Measurements from ENCODE around the gene EIF1AD. TPM values are rescaled to one million over a fixed set of nuclear protein-coding genes. Genes with fewer than 3 reads are reported as not detected.
A peak's percentile ranks its signal among the peaks of the same experiment; 100 is the strongest.
"Not testable (repeated sequence)": the region's sequence is repeated elsewhere in the genome, so short reads cannot be mapped to it uniquely, and the experiment has no call there.

EIF1AD gene
- total and polyA plus RNA-seq, 4 donors, result 8.4 to 35.0 (median 22.5) TPM

DNA sequence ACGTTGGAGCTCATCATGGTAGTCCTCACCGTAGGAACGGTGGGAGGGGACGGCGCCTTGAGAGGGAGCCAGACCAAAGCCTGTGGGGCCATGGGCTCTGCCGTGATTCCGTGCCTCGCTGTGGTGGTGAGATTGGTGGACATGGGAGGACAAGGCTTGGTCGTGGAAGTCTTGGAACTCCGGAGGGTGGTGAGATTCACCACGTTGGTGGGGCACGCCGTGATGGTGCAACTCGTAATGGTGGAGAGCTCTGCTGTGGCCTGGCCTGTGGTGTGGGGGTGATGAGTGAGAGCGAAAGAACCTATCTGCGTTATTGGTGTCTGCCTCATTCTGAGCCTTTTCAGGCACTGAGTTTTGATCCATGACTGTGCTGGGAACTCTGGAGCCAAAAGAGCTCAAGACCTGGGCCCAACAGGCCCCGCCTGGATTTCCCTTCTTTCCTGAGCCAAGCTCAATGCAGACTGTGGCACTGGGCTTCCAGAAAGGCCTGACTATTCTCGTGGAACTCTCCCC lies 24.1 kb upstream of the EIF1AD start, which contains the start of gene CATSPER1:
Gene CATSPER1, minus strand, starts transcription at position 463 of the 513 bp plus-strand sequence. Its CDS starts 100 bp downstream, at position 363.
- H3K36me3 ChIP-seq (ENCODE audit: control insufficient read depth in 1 of 2, insufficient read depth in 2 of 2, low read length in 1 of 2), result no peaks in the 10 kb centered on the region
- ATAC-seq (ENCODE audit: low FRiP score) (no peak), DNase-seq (no peak)
- H3K27ac ChIP-seq (ENCODE audit: low read depth in 1 of 2, low read length in 2 of 2), result no peak within 1 kb of the TSS
- no peak within 1 kb of the TSS for H3K4me3 ChIP-seq (ENCODE audit: low read length in 2 of 2)
- no peaks in the 10 kb centered on the region for H3K27me3 ChIP-seq (ENCODE audit: control insufficient read depth in 1 of 2, insufficient read depth in 2 of 2, low read length in 1 of 2)
- H3K4me1 ChIP-seq (ENCODE audit: control insufficient read depth in 1 of 2, insufficient read depth in 2 of 2, low read length in 2 of 2), result no peaks in the 10 kb centered on the region
- no peaks in the 10 kb centered on the region for H3K9me3 ChIP-seq (ENCODE audit: control insufficient read depth, low read length)
- intact Hi-C loops (cut with DNase I), result loop anchor here in 1 of 2 donors (10.0 kb wide), 1 partner anchor 141 kb away; the partner anchor contains the start of gene FIBP
- WGBS, 2 donors, result 86 to 87% methylated on average over 18 of the region's 18 CpGs

DNA sequence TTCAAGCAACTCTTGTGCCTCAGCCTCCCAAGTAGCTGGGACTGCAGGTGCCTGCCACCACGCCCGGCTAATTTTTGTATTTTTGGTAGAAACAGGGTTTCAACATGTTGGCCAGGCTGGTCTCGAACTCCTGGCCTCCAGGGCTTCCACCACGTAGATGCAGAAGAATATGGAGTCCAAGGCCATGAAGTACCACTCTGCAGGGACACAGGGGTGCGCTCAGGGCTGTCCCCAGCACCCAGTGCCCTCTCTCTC lies 21.2 kb upstream of the EIF1AD start:
- intact Hi-C loops (cut with DNase I), result loop anchor here (5.0 to 10.0 kb wide), 2 partner anchors 36 to 138 kb away; partner anchors contain the start of gene FIBP (in 1 of the 2)

DNA sequence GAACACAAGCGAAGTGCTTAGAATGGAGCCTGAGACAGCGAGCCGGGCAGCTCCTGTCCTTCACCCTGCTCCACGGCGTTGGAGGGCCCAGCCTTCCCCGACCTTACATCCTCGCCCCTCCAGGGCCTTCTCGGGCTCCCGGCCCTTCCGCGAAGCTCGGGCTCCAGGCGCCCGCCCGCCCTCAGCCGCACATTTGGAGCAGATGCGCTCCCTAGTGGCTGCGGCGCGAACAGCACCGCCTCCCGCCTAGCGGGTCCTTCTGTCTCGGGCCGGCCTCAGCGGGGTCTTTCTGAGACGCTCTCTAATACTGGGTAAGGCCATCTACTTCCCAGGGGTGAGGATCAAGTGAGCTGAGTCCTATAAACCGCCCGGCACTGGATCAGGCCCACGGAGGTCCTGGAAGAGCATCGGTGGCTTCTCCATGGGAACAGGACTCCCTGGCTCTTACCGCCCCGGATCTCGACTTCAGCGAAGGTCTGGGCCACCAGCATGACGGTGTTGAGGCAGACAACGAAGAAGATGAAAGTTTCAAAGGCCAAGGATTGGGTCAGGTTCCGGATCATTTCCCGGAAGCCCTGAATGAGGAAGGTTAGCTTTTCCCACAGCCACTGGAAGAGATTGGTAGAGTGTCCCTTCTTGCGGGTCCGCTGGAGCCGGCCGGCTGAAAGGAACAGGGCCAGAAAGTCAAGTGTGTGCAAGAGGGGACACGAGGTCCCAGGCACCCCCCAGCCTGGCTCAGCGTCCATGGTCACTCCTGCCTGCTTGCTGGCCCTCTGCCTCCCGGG lies 20.6 kb upstream of the EIF1AD start:
- Histone ChIP-seq H3K4me3 (ENCODE audit: low read length in 2 of 2) (no peak overlapping the region), H3K9me3 (ENCODE audit: control insufficient read depth, low read length) (no peaks in the 10 kb centered on the region), H3K27ac (ENCODE audit: low read depth in 1 of 2, low read length in 2 of 2) (no peak overlapping the region), H3K36me3 (ENCODE audit: control insufficient read depth in 1 of 2, insufficient read depth in 2 of 2, low read length in 1 of 2) (no peaks in the 10 kb centered on the region), H3K4me1 (ENCODE audit: control insufficient read depth in 1 of 2, insufficient read depth in 2 of 2, low read length in 2 of 2) (no peaks in the 10 kb centered on the region), H3K27me3 (ENCODE audit: control insufficient read depth in 1 of 2, insufficient read depth in 2 of 2, low read length in 1 of 2) (no peaks in the 10 kb centered on the region)
- 13 to 16% methylated on average over 46 of the region's 46 CpGs for WGBS, 2 donors
- intact Hi-C loops (cut with DNase I), result loop anchor here (1.0 to 10.0 kb wide), 3 partner anchors 33 to 138 kb away; partner anchors contain the start of gene FIBP (in 1 of the 2)
- ATAC-seq (ENCODE audit: low FRiP score) (peak; percentile 90), DNase-seq (peak; percentile 83 to 94)

More for the DNA sequence above, 21.2 kb upstream of the EIF1AD start:
- H3K9me3 ChIP-seq (ENCODE audit: control insufficient read depth, low read length); H3K27ac ChIP-seq (ENCODE audit: low read depth in 1 of 2, low read length in 2 of 2); H3K4me1 ChIP-seq (ENCODE audit: control insufficient read depth in 1 of 2, insufficient read depth in 2 of 2, low read length in 2 of 2); H3K27me3 ChIP-seq (ENCODE audit: control insufficient read depth in 1 of 2, insufficient read depth in 2 of 2, low read length in 1 of 2); H3K4me3 ChIP-seq (ENCODE audit: low read length in 2 of 2); H3K36me3 ChIP-seq (ENCODE audit: control insufficient read depth in 1 of 2, insufficient read depth in 2 of 2, low read length in 1 of 2); ATAC-seq (ENCODE audit: low FRiP score); DNase-seq: not testable (repeated sequence)
- WGBS, 2 donors, result 71 to 78% methylated on average over 5 of the region's 5 CpGs

- Histone ChIP-seq H3K27me3 (ENCODE audit: control insufficient read depth in 1 of 2, insufficient read depth in 2 of 2, low read length in 1 of 2) (no peaks in the 10 kb centered on the region), H3K4me3 (ENCODE audit: low read length in 2 of 2) (no peak overlapping the region), H3K27ac (ENCODE audit: low read depth in 1 of 2, low read length in 2 of 2) (peak overlapping the region in 1 of 2 donors; percentile 9), H3K36me3 (ENCODE audit: control insufficient read depth in 1 of 2, insufficient read depth in 2 of 2, low read length in 1 of 2) (no peaks in the 10 kb centered on the region), H3K4me1 (ENCODE audit: control insufficient read depth in 1 of 2, insufficient read depth in 2 of 2, low read length in 2 of 2) (no peaks in the 10 kb centered on the region), H3K9me3 (ENCODE audit: control insufficient read depth, low read length) (no peaks in the 10 kb centered on the region)
- intact Hi-C loops (cut with DNase I), result loop anchor here (2.0 to 10.0 kb wide), 3 partner anchors 18 to 136 kb away; partner anchors contain the start of genes BANF1 (in 1 of the 2), EIF1AD (in 1 of the 2) and FIBP (in 1 of the 2)
- ATAC-seq (ENCODE audit: low FRiP score) (no peak), DNase-seq (peak; percentile 87 to 88)
- 76 to 77% methylated on average over 25 of the region's 25 CpGs for WGBS, 2 donors
Observed at GRCh38 chr11:66020618-66021357, 18.8 kb upstream of the EIF1AD start.

DNA sequence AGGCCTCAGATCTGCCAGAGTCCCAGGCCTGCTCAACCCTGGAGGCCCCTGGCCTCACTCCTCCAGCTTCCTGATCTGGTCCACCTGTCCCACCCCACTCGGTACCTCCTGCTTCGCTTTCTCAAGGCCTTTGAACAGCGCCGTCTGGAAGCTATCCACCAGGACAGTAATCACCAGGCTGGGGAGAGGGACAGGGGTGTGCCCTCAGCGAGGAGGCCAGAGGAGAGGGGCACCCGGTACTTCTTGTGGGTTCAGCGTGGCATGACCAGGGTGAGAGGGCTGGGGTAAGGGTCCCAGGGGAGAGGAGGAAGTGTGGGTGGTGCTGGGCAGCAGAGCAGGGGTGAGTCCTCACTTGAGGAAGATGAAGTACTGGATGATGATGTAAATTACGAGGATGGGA lies 18.3 kb upstream of the EIF1AD start:
- no peaks in the 10 kb centered on the region for H3K36me3 ChIP-seq (ENCODE audit: control insufficient read depth in 1 of 2, insufficient read depth in 2 of 2, low read length in 1 of 2)
- WGBS, 2 donors, result 73 to 79% methylated on average over 8 of the region's 8 CpGs
- ATAC-seq (ENCODE audit: low FRiP score) (no peak), DNase-seq (no peak)
- no peaks in the 10 kb centered on the region for H3K27me3 ChIP-seq (ENCODE audit: control insufficient read depth in 1 of 2, insufficient read depth in 2 of 2, low read length in 1 of 2)
- no peak overlapping the region for H3K4me3 ChIP-seq (ENCODE audit: low read length in 2 of 2)
- no peaks in the 10 kb centered on the region for H3K4me1 ChIP-seq (ENCODE audit: control insufficient read depth in 1 of 2, insufficient read depth in 2 of 2, low read length in 2 of 2)
- no peaks in the 10 kb centered on the region for H3K9me3 ChIP-seq (ENCODE audit: control insufficient read depth, low read length)
- intact Hi-C loops (cut with DNase I), result loop anchor here (2.0 to 10.0 kb wide), 3 partner anchors 17 to 135 kb away; partner anchors contain the start of genes BANF1 (in 1 of the 2), EIF1AD (in 1 of the 2) and FIBP (in 1 of the 2)
- no peak overlapping the region for H3K27ac ChIP-seq (ENCODE audit: low read depth in 1 of 2, low read length in 2 of 2)

DNA sequence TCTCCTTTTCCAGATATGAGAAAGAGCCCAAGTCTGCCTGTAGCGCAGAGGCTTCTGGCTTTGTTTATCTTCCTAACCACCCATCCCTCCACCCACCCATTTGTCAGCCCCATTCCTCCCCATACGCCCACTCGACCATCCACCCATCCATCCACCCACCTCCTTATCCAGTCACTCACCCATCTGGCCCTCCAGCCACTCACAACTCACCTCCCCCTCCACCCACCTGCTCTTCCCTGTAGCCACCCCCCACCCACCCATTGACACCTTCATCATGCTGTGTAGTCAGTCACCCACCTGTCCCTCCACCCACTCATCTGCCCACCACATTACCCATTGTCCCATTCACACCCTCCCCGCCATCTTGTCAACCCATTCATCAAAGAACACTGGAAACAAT lies 15.4 kb upstream of the EIF1AD start:
- ATAC-seq (ENCODE audit: low FRiP score) (no peak), DNase-seq (no peak)
- Histone ChIP-seq H3K36me3 (ENCODE audit: control insufficient read depth in 1 of 2, insufficient read depth in 2 of 2, low read length in 1 of 2) (no peaks in the 10 kb centered on the region), H3K27me3 (ENCODE audit: control insufficient read depth in 1 of 2, insufficient read depth in 2 of 2, low read length in 1 of 2) (no peaks in the 10 kb centered on the region), H3K9me3 (ENCODE audit: control insufficient read depth, low read length) (no peaks in the 10 kb centered on the region), H3K4me1 (ENCODE audit: control insufficient read depth in 1 of 2, insufficient read depth in 2 of 2, low read length in 2 of 2) (no peaks in the 10 kb centered on the region), H3K4me3 (ENCODE audit: low read length in 2 of 2) (no peak overlapping the region), H3K27ac (ENCODE audit: low read depth in 1 of 2, low read length in 2 of 2) (peak overlapping the region in 1 of 2 donors; percentile 23)
- intact Hi-C loops (cut with DNase I), result no loop called here
- 88 to 90% methylated on average over 4 of the region's 4 CpGs for WGBS, 2 donors

- no peaks in the 10 kb centered on the region for H3K36me3 ChIP-seq (ENCODE audit: control insufficient read depth in 1 of 2, insufficient read depth in 2 of 2, low read length in 1 of 2)
- peak overlapping the region; percentile 8 to 62 for H3K27ac ChIP-seq (ENCODE audit: low read depth in 1 of 2, low read length in 2 of 2)
- ATAC-seq (ENCODE audit: low FRiP score), result no peak
- H3K4me1 ChIP-seq (ENCODE audit: control insufficient read depth in 1 of 2, insufficient read depth in 2 of 2, low read length in 2 of 2), result no peaks in the 10 kb centered on the region
- no peak overlapping the region for H3K4me3 ChIP-seq (ENCODE audit: low read length in 2 of 2)
- intact Hi-C loops (cut with DNase I), result no loop called here
- no peak for DNase-seq
- no peaks in the 10 kb centered on the region for H3K27me3 ChIP-seq (ENCODE audit: control insufficient read depth in 1 of 2, insufficient read depth in 2 of 2, low read length in 1 of 2)
- no peaks in the 10 kb centered on the region for H3K9me3 ChIP-seq (ENCODE audit: control insufficient read depth, low read length)
- WGBS, 2 donors, result 49 to 54% methylated on average over 10 of the region's 10 CpGs
Observed at GRCh38 chr11:66016793-66017177, 14.8 kb upstream of the EIF1AD start.

DNA sequence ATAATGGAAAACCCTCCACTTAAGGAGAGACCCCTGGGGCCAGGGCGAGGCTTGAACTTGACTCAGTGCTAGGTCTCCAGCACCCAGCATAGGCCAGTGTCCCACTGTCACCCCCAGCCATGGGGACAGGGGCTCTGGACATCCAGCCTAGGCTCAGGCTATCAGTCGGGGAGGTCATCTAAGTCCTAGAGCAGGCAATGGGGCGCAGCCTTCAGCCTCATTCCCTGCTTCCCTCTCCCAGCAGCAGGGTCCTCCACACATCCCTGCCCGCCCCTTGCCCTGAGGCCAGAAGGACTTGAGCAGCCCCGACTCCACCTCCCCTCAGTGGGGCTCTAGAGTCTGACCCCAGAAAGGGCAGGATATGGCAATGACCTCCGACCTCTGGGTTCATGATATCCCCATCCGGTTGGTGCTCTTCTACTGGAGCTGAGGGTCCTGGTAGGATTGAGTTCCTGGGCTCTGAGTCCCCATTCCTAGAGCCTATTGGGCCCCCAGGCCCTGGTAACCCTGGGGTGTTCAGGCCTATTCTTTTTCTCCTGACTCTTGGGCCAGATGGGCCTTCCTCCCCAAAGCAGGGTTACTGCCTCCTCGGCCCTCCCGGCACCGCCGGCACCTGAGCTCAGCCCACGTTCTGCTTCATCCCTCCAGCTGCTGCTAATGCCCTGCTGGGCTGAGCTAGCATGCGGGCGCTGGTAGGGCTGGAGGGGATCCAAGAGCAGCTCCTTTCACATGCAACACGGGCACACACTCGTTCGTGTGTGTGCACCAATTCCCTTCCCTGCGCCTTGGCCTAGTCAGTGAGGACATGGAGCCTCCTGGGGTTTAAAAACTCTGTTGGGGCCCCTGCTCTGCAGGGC lies 14.2 kb upstream of the EIF1AD start:
- WGBS, 2 donors, result 35 to 36% methylated on average over 18 of the region's 18 CpGs
- H3K27me3 ChIP-seq (ENCODE audit: control insufficient read depth in 1 of 2, insufficient read depth in 2 of 2, low read length in 1 of 2), result no peaks in the 10 kb centered on the region
- H3K4me1 ChIP-seq (ENCODE audit: control insufficient read depth in 1 of 2, insufficient read depth in 2 of 2, low read length in 2 of 2), result no peaks in the 10 kb centered on the region
- DNase-seq, result peak; percentile 79 to 84
- peak overlapping the region; percentile 88 to 93 for H3K27ac ChIP-seq (ENCODE audit: low read depth in 1 of 2, low read length in 2 of 2)
- peak; percentile 28 for ATAC-seq (ENCODE audit: low FRiP score)
- no peaks in the 10 kb centered on the region for H3K9me3 ChIP-seq (ENCODE audit: control insufficient read depth, low read length)
- H3K36me3 ChIP-seq (ENCODE audit: control insufficient read depth in 1 of 2, insufficient read depth in 2 of 2, low read length in 1 of 2), result no peaks in the 10 kb centered on the region
- no peak overlapping the region for H3K4me3 ChIP-seq (ENCODE audit: low read length in 2 of 2)
- intact Hi-C loops (cut with DNase I), result no loop called here
